Measurements from ENCODE around the gene TAF1A. TPM values are rescaled to one million over a fixed set of nuclear protein-coding genes. Genes with fewer than 3 reads are reported as not detected.

The TAF1A gene
- total and polyA plus RNA-seq, 10 of the 15 experiments (the other 5 are each of a cell fraction or from before 2014, with no cell fraction given), result 7.7 to 17.9 (median 12.0) TPM

- RAD21 ChIA-PET (ENCODE audit: unreplicated experiment), result interaction anchor here (1.9 kb wide), 1 partner anchor 167 kb away, joined by 5 read pairs; no protein-coding TSS in a partner anchor
- no peak overlapping the region for H3K27ac ChIP-seq (ENCODE audit: control insufficient read depth, insufficient read depth)
- SMC1A ChIA-PET (ENCODE audit: uncharacterized antibody, unreplicated experiment), result interaction anchor here (0.8 to 1.5 kb wide), 3 partner anchors 9 to 12 kb away, joined by 3 to 4 read pairs (median 3); no protein-coding TSS in a partner anchor
- no peak for FAIRE-seq
- H4K20me1 ChIP-seq (ENCODE audit: control insufficient read depth, insufficient read depth), result no peaks in the 10 kb centered on the region
- no peak for ATAC-seq
- no peaks in the 10 kb centered on the region for H3K27me3 ChIP-seq (replicated peaks in 1 of 2; ENCODE audit: control insufficient read depth in 2 of 2, insufficient read depth in 2 of 2, low read length in 1 of 2)
- H3K9me3 ChIP-seq (replicated peaks; ENCODE audit: control insufficient read depth, insufficient read depth, low read length), result no peaks in the 10 kb centered on the region
- H3K4me2 ChIP-seq (ENCODE audit: control insufficient read depth, insufficient read depth), result no peak overlapping the region
- no peak overlapping the region for H3K9ac ChIP-seq (ENCODE audit: control insufficient read depth, insufficient read depth, low read length)
- CTCF ChIA-PET, result interaction anchor here (3.7 kb wide), 1 partner anchor 168 kb away, joined by 119 read pairs; no protein-coding TSS in a partner anchor
- H3K4me3 ChIP-seq, result no peak overlapping the region
- no peak for DNase-seq (ENCODE audit: low read depth, low spot score)
- H3K4me1 ChIP-seq (ENCODE audit: control insufficient read depth, insufficient read depth, low read length), result no peaks in the 10 kb centered on the region
- peaks cover 0 to 3% of the 10 kb centered on the region in 2 experiments; a peak in 2 of 4 replicates for H3K36me3 ChIP-seq (ENCODE audit: control insufficient read depth in 2 of 2, insufficient read depth in 2 of 2, low read length in 1 of 2)
- no TSS peak for BruUV-seq (replicated peaks)
- intact Hi-C loops (cut with micrococcal nuclease; ENCODE audit: unreplicated experiment), result loop anchor here (5.0 kb wide), 1 partner anchor 451 kb away; no protein-coding TSS in a partner anchor
- POLR2A ChIA-PET, result interaction anchor here (0.8 kb wide), 1 partner anchor 11 kb away, joined by 3 read pairs; no protein-coding TSS in a partner anchor
- in situ Hi-C loops (cut with MboI), result loop anchor here (5.0 kb wide), 1 partner anchor 169 kb away; no protein-coding TSS in a partner anchor
- TF ChIP-seq CREM (IDR thresholded peaks at IDR 0.05; ENCODE audit: low read depth), result no peak
- no peak for TF ChIP-seq CHD1 (IDR thresholded peaks at IDR 0.05; ENCODE audit: low read depth, low read length)
- TF ChIP-seq USF2 (IDR thresholded peaks at IDR 0.05; ENCODE audit: borderline replicate concordance, low read depth, low read length), result no peak
- no peak for TF ChIP-seq USF1 (IDR thresholded peaks at IDR 0.05; ENCODE audit: borderline replicate concordance, extremely low read length, insufficient read depth, low read depth, low read length)
- TF ChIP-seq SREBF2 (IDR thresholded peaks at IDR 0.05; ENCODE audit: low read length), result no peak
- TF ChIP-seq HDAC2 (IDR thresholded peaks at IDR 0.05), result no peak
- TF ChIP-seq POU2F2 (IDR thresholded peaks at IDR 0.05; ENCODE audit: borderline replicate concordance, low read depth, low read length), result no peak
- TF ChIP-seq ZBTB4 (CRISPR knock-in tag; IDR thresholded peaks at IDR 0.05), result no peak
- TF ChIP-seq RFX5 (IDR thresholded peaks at IDR 0.05; ENCODE audit: low read depth, low read length), result no peak
- TF ChIP-seq MEF2A (IDR thresholded peaks at IDR 0.05; ENCODE audit: insufficient read depth, low read depth, low read length), result no peak
- no peak for TF ChIP-seq TCF3 (IDR thresholded peaks at IDR 0.05; ENCODE audit: borderline replicate concordance, insufficient read depth, low read depth, low read length)
- 96% methylated on average over 3 of the region's 3 CpGs for WGBS (ENCODE audit: insufficient coverage, insufficient replicate concordance, low lambda C conversion rate, missing lambda C conversion rate)
- no peak overlapping the region for H2AFZ ChIP-seq (ENCODE audit: control insufficient read depth, low read depth, low read length)
- H3K79me2 ChIP-seq (ENCODE audit: control insufficient read depth, insufficient read depth, low read length), result no peaks in the 10 kb centered on the region
Observed at GRCh38 chr1:222631611-222632208, 42.0 kb upstream of the TAF1A start.

Measured in GM12878 (cell line).